NB4 (cell line): ENCODE results near the gene FRS2.

Experiments
- DNase-seq: peaks from one replicate; pipeline ENCODE4 v3.0.0; 2010; ENCODE audit warnings: low read depth
- H3K4me3 ChIP-seq: one replicate; pipeline ENCODE4 v1.5.1; 2011; ENCODE audit warnings: mild to moderate bottlenecking, low read depth, low read length, moderate library complexity
- MYC ChIP-seq: IDR thresholded peaks from 2 replicates; pipeline ENCODE4 v1.6.1; 2011; ENCODE audit warnings: low read depth, low read length
- POLR2A ChIP-seq: IDR thresholded peaks from 2 replicates; pipeline ENCODE4 v1.6.1; 2011; ENCODE audit warnings: mild to moderate bottlenecking; ENCODE audit not compliant: insufficient read length; ENCODE audit errors: extremely low read depth
- TF ChIP-seq, protein P1 (sequence below): IDR thresholded peaks from one replicate; pipeline ENCODE4 v1.5.1; 2012; ENCODE audit warnings: low read depth, low read length
- TF ChIP-seq, protein P2 (sequence below): IDR thresholded peaks from 2 replicates; pipeline ENCODE4 v1.6.1; 2011; ENCODE audit warnings: low read depth, low read length

FRS2 gene

DNA sequence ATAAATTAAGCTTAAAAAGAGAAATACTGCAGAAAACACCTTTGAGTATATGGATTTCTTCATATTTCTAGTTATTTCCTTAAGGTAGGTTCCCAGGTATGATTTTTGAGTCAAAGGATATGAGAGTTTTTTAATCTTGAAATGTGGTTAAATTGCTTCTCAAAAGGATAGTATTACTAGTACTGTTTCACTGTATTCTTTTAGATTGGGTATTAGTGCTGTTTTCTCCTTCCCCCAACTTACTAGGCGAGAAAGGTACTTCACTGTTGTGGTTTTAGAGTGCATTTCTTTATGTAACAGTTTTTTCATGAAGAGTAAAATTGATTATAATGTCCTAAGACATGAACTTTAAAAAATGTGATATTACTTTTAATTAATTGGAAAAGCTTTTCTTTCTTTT lies 13.5 kb downstream of the FRS2 start:
- H3K4me3 ChIP-seq: no peak overlapping the region
- DNase-seq: no peak
- TF ChIP-seq MYC: no peak

- DNase-seq: no peak
- TF ChIP-seq POLR2A (no peak), MYC (no peak)
- TF ChIP-seq, protein P1, sequence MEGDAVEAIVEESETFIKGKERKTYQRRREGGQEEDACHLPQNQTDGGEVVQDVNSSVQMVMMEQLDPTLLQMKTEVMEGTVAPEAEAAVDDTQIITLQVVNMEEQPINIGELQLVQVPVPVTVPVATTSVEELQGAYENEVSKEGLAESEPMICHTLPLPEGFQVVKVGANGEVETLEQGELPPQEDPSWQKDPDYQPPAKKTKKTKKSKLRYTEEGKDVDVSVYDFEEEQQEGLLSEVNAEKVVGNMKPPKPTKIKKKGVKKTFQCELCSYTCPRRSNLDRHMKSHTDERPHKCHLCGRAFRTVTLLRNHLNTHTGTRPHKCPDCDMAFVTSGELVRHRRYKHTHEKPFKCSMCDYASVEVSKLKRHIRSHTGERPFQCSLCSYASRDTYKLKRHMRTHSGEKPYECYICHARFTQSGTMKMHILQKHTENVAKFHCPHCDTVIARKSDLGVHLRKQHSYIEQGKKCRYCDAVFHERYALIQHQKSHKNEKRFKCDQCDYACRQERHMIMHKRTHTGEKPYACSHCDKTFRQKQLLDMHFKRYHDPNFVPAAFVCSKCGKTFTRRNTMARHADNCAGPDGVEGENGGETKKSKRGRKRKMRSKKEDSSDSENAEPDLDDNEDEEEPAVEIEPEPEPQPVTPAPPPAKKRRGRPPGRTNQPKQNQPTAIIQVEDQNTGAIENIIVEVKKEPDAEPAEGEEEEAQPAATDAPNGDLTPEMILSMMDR: no peak
- TF ChIP-seq, protein P2, sequence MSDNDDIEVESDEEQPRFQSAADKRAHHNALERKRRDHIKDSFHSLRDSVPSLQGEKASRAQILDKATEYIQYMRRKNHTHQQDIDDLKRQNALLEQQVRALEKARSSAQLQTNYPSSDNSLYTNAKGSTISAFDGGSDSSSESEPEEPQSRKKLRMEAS: no peak
- no peak overlapping the region for H3K4me3 ChIP-seq
These were observed 14.2 kb downstream of the FRS2 start for GRCh38 chr12:69484428-69484827.

DNA sequence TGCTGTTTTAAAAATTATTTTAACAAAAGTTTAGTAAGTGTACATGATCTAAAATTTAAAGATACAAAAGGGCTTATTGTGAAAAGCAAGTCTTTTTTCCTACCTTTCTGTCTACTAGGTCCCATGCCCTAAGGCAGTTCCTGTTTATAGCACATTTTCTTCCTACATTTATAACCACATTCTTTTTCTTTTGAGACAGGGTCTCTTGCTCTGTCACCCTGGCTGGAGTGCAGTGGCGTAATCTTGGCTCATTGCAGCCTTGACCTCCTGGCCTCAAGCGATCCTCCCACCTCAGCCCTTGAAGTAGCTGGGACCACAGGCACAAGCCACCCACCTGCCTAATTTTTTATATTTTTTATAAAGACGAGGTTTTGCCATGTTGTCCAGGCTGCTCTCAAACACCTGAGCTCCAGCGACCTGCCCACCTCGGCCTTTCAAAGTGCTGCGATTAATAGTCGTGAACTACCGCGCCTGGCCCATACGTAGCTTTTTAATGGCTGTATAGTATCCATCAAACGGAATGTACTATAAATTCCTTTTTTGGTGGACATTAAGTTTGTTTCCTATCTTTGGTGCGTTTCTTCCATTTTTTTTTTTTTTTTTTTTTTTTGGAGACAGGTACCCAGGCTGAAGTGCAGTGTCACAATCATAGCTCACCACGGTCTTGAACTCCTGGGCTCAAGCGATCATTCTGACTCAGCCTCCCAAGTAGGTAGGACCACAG lies 20.9 kb downstream of the FRS2 start:
- TF ChIP-seq POLR2A: no peak
- TF ChIP-seq, protein P1: no peak
- TF ChIP-seq MYC: no peak
- TF ChIP-seq, protein P2: no peak
- H3K4me3 ChIP-seq: no peak overlapping the region
- DNase-seq: peak; percentile 76

GRCh38 chr12:69492739-69493138 lies 22.6 kb downstream of the FRS2 start:
- H3K4me3 ChIP-seq: no peak overlapping the region
- TF ChIP-seq MYC (no peak), POLR2A (no peak)
- TF ChIP-seq, protein P1: no peak
- TF ChIP-seq, protein P2: no peak
- DNase-seq: no peak

DNA sequence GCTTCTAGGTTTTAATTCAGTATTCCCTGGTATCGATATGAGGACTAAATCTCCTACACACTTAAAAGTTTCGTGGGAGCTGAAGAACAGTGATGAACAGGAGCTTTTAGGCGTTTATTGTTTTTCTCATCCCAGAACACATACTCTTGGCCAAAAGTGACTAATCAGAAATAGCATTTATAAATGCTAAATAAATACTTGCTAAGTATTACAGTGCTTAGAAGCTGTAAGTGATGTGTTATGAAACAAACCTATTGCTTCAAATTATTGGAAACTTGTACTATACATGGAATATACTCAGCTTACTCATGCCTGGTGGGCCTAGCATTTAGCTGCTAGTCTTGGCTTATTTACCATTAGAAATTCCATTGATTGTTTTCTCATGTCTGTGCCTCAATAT lies 24.9 kb downstream of the FRS2 start:
- DNase-seq: no peak
- no peak overlapping the region for H3K4me3 ChIP-seq
- TF ChIP-seq, protein P1: no peak
- no peak for TF ChIP-seq MYC
- TF ChIP-seq, protein P2: no peak
- no peak for TF ChIP-seq POLR2A

DNA sequence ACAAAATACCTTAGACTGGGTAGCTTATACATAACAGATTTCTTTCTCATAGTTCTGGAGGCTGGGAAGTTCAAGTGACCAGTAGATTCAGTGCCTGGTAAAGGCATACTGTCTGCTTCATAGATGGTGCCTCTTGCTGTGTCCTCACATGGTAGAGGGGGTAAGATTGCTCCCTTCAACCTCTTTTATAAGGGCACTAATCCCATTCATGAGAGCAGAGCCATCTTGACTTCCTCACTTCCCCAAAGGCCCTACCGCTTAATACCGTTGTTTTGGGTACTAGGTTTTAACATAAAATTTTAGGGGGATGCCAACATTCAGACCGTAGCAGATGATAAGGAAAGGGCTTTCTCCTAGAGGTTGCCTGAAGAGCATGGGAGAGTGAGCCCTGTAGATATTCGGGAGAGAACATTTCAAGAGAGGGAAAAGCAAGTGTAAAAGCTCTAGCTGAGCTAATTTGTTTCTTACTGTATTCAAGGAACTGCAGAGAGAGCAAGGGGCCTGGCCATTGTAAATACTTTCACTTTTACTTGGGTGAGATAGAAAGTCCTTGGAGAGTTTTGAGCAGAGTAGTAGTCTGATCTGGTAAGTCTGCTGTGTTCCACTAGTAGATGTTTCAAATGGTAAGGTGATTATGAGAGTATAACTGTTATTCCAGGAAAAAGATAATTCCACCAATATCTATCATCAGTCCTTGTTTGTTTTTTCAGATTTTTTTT lies 27.3 kb downstream of the FRS2 start:
- no peak overlapping the region for H3K4me3 ChIP-seq
- TF ChIP-seq, protein P1: no peak
- no peak for TF ChIP-seq POLR2A
- TF ChIP-seq, protein P2: no peak
- TF ChIP-seq MYC: no peak
- DNase-seq: peak; percentile 37
